Omental fat pad (tissue), 4 donors: ENCODE results near the gene GP5. TPM values are rescaled to one million over a fixed set of nuclear protein-coding genes. Genes with fewer than 3 reads are reported as not detected.

Experiments
- ATAC-seq: fragments of 150-250 bp; one replicate; pipeline ENCODE4 v1.9.1; 2016; ENCODE audit warnings: mild to moderate bottlenecking, moderate library complexity; ENCODE audit not compliant: low FRiP score
- DNase-seq: peaks from one replicate; pipeline ENCODE4 v3.0.0-alpha.2; 2019; ENCODE audit warnings: low spot score
- CTCF ChIP-seq, 3 donors: fragments of 450-650 bp; IDR thresholded peaks; one replicate each; pipeline ENCODE4 v1.5.1; 2016 to 2017; ENCODE audit warnings: antibody characterized with exemption in 3 of 3, mild to moderate bottlenecking in 3 of 3, moderate library complexity in 2 of 3
- total RNA-seq, 4 donors: library from RNA; depleted of rRNA; stranded (reverse); fragments of >200 nt; gene quantifications; one replicate each; pipeline ENCODE4 v1.1.0, GENCODE V29; 2016

The GP5 gene
- total RNA-seq, 4 donors from 2014 or later = 0.19 to 0.96 TPM; not detected in 2

- ATAC-seq (no peak), DNase-seq (no peak)
- TF ChIP-seq CTCF (IDR thresholded peaks at IDR 0.05) = no peak
Observed at GRCh38 chr3:194365526-194365925, 33.5 kb downstream of the GP5 start.

- TF ChIP-seq CTCF (IDR thresholded peaks at IDR 0.05) = no peak
- DNase-seq (no peak), ATAC-seq (no peak)
Observed at GRCh38 chr3:194364652-194365434, 34.2 kb downstream of the GP5 start.

GRCh38 chr3:194364314-194364651 is 34.8 kb downstream of the GP5 start:
- DNase-seq (no peak), ATAC-seq (no peak)
- TF ChIP-seq CTCF (IDR thresholded peaks at IDR 0.05) = no peak

- no peak for DNase-seq
- ATAC-seq = no peak
- TF ChIP-seq CTCF (IDR thresholded peaks at IDR 0.05) = no peak
Observed at GRCh38 chr3:194360568-194360967, 38.5 kb downstream of the GP5 start.

- ATAC-seq (no peak), DNase-seq (no peak)
- no peak for TF ChIP-seq CTCF (IDR thresholded peaks at IDR 0.05)
Observed at GRCh38 chr3:194357681-194358080, 41.4 kb downstream of the GP5 start.

GRCh38 chr3:194355379-194355778 is 43.7 kb downstream of the GP5 start:
- no peak for ATAC-seq
- TF ChIP-seq CTCF (IDR thresholded peaks at IDR 0.05) = no peak

GRCh38 chr3:194354315-194354714 is 44.8 kb downstream of the GP5 start:
- TF ChIP-seq CTCF (IDR thresholded peaks at IDR 0.05) = no peak
- DNase-seq = no peak
- ATAC-seq = no peak

More at GRCh38 chr3:194355379-194355778, 43.7 kb downstream of the GP5 start:
- DNase-seq = no peak
